GM12872 (cell line): ENCODE measurements around the gene ACTR6.

Experiments used
- TF ChIP-seq, protein P1 (sequence below): IDR thresholded peaks from 3 replicates; pipeline ENCODE4 v1.5.1; 2011; ENCODE audit warnings: low read depth, mild to moderate bottlenecking, low read length, moderate library complexity; ENCODE audit not compliant: insufficient read depth

ACTR6 gene

DNA sequence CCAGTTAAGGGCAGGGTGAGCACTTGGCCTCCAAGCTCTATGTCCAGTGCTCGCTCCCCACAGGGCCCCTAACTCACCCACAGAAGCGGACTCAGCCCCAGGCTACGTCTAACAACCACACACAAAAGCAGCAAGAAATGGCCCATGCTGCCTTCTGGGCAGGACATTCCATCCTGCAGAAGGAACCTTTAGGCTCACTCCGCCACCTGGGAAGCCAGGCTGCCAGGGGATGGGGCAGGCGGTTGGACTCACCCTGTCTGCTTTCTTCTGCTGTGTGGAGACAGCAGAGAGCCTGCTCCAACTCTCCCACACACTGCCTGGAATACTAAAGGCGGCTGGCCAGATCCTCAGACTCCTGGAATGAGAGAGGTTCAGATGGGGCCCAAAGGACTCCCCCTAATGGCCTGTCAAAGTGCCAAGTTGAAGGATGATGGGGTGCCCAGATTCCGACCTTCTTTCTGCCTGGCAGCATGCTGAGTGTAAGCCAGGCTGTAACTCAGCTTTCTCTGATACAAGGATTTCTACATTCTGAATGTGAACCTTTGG is 30.2 kb upstream of the ACTR6 start:
- TF ChIP-seq, protein P1, sequence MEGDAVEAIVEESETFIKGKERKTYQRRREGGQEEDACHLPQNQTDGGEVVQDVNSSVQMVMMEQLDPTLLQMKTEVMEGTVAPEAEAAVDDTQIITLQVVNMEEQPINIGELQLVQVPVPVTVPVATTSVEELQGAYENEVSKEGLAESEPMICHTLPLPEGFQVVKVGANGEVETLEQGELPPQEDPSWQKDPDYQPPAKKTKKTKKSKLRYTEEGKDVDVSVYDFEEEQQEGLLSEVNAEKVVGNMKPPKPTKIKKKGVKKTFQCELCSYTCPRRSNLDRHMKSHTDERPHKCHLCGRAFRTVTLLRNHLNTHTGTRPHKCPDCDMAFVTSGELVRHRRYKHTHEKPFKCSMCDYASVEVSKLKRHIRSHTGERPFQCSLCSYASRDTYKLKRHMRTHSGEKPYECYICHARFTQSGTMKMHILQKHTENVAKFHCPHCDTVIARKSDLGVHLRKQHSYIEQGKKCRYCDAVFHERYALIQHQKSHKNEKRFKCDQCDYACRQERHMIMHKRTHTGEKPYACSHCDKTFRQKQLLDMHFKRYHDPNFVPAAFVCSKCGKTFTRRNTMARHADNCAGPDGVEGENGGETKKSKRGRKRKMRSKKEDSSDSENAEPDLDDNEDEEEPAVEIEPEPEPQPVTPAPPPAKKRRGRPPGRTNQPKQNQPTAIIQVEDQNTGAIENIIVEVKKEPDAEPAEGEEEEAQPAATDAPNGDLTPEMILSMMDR = no peak

DNA sequence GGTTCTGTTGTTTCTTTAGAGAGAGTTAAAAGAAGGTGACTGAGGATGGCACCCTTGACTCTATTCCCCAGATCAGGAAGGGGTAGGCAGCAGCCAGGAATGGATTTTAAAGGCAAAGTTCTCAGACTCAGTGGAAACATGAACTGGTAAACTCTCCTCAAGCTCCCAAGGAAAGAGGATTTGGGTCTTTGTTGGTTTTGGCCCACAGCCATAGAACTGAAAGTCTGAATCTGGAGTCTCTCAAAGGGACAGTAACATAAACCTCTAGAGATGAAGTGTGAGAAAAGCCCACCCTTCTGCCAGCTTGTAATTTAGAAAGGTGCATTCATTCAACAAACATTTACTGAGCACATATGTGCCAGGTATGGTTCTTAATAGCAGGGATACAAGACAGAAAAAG is 29.4 kb upstream of the ACTR6 start:
- TF ChIP-seq, protein P1 = no peak

DNA sequence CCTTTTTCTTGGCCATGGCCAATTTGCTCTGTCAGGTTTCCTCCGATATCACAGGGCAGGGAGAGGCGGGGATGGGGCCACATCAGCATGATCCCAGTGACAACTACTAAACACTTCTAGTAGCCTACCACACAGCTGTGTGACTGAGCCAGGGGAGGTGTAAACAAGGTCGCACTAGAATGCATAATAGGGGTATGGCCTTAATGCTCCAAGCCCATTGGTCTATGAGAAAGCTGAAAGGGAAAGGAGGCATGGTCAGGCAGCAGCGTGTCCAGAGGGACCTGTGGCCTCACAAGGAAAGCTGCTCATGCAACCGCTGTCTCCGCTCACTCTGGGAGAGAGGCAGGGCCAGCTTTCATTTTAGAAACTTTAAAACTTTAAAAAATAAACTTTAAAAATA is 27.5 kb upstream of the ACTR6 start:
- TF ChIP-seq, protein P1 = no peak

DNA sequence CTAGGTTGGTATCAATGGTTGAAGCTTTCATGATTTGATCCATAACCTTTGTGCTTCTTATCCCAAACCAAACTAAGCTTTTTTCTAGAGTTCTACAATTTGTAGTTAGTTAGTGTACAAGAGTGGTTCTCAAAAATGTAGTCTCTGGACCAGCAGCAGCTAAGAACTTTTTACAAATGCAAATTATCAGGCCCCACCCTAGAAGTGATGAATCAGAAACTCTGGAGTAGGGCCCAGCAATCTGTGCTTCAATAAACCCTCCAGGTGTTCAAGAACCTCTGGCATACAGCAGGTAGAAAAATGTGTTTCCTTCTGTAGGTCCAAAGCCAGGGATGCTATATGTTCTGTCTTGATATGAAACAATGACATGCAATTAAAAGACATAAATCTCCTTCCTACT is 26.1 kb upstream of the ACTR6 start:
- TF ChIP-seq, protein P1 = no peak

DNA sequence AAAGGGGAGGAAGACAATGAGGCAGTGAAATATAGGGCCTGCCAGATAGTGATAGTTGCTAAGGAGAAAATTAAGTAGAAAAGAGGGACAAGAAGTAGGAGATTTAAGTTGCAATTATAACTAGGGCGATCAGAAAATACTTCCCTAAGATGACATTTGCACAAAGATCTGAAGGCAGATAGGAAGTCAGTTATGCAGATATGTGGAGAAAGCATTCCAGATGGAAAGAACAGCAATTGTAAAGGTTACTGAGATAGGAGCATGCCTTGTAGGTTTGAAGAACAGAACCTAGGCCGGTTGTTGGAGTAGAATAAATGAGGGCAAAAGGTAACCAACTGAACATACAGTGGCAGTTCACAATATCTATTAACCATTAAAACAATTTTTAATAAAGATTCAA is 21.4 kb upstream of the ACTR6 start:
- TF ChIP-seq, protein P1 = no peak

DNA sequence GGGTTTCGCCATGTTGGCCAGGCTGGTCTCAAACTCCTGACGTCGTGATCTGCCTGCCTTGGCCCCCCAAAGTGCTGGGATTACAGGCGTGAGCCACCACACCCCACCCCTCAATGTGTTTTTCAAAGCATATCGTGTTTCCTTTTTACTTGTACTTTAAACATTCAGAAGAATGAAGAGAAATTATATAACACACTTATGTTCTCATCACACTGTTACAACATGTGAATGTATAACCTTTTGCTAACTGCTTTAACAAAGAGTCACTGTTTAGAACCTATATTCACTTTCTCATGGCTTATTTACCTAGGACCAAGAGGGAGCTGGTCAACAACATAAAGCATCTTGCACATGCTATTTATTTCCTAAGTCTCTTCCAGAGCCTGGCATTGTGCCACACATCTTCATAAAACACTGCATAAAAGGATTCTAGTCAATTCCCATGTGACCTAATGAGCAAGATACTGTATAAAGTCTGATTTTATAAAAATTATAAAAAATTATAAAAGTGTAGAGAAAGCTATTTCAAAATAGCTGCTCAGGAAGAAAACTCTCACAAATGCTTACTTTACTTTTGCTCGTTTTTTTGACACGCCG is 16.0 kb upstream of the ACTR6 start:
- TF ChIP-seq, protein P1 = no peak

DNA sequence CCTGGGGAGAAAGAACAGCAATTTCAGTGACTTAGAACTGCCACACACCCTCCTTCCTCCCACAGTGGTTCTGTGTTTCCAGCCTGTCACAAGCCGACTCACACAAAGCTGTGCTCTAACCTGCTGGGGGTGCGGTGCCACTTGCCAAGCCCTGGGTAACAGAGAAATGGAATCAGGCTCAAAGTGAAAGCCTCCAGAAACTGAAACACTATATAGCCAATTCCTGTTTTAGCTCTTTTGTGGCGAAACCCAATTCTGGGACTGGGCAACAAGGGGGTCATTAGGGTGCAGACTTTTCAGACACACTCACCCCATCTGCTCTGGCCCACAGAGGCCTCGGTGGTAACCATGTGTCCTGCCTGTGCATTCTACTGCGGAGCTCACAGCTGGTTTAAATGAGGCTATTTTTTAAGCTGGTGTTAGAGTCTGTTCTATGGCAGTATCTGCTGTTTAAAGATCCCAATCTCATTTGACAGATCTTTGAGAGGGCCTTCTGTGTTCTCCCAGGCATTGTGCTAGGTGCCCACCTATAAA is 15.2 kb upstream of the ACTR6 start:
- TF ChIP-seq, protein P1 = no peak
